GM10266 (cell line): ENCODE data around the gene SMR3B.

Source experiments
- DNase-seq: peaks from one replicate; pipeline ENCODE4 v3.0.0; 2012; ENCODE audit errors: extremely low spot score
- TF ChIP-seq, protein P1 (sequence below): IDR thresholded peaks from 2 replicates; pipeline ENCODE4 v1.5.1; 2012; ENCODE audit warnings: mild to moderate bottlenecking, low read depth; ENCODE audit not compliant: control insufficient read depth, insufficient read depth; ENCODE audit errors: missing control alignments

Gene SMR3B

DNA sequence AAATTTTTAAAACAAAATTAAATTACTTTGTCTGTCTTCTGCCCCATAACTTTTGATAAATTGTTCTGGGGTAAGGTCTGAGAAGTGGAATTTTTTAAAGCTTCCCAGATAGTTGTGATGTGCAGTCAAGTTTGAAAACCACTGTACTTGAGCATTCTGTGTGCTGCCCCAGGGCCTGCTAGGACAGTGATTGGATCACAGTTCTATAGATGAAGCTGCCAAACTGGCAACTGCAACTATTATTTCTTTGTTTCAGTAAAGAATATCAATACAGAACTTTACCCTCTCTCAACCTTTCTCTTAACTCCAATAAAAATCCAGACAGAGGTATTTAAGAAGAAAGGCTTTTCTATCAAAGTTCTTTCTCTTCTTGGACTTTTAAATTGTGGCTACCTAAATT lies 14.6 kb downstream of the SMR3B start, which contains the start of gene OPRPN:
TSS of gene OPRPN (plus strand) at position 361 of the 400 bp plus-strand sequence. CDS start 1,346 bp downstream, outside the sequence.
- no peak for DNase-seq
- TF ChIP-seq, protein P1, sequence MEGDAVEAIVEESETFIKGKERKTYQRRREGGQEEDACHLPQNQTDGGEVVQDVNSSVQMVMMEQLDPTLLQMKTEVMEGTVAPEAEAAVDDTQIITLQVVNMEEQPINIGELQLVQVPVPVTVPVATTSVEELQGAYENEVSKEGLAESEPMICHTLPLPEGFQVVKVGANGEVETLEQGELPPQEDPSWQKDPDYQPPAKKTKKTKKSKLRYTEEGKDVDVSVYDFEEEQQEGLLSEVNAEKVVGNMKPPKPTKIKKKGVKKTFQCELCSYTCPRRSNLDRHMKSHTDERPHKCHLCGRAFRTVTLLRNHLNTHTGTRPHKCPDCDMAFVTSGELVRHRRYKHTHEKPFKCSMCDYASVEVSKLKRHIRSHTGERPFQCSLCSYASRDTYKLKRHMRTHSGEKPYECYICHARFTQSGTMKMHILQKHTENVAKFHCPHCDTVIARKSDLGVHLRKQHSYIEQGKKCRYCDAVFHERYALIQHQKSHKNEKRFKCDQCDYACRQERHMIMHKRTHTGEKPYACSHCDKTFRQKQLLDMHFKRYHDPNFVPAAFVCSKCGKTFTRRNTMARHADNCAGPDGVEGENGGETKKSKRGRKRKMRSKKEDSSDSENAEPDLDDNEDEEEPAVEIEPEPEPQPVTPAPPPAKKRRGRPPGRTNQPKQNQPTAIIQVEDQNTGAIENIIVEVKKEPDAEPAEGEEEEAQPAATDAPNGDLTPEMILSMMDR = no peak

- DNase-seq = no peak
- TF ChIP-seq, protein P1 = no peak
These were observed 16.4 kb downstream of the SMR3B start for GRCh38 chr4:70399319-70399718.

DNA sequence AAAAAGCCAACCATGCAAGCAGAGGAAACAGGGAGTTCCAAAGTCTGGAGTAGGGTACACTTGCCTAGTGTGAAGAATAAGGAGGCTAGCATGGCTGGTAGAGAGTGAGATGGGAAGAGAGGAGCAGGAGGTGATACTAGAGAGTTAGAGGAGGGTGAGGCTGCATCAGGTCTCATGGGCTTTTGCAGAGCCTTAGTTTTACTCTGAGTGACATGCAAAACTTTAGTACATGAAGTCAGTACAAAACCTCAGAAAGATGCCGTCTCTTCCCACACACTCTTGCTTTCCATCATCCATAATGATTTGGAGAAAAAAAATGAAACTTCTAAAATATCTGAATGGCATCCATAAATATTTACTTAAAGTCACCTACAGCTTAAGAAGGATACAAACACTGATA lies 19.8 kb downstream of the SMR3B start:
- no peak for DNase-seq
- TF ChIP-seq, protein P1 = no peak

GRCh38 chr4:70405765-70406164 lies 22.8 kb downstream of the SMR3B start:
- DNase-seq = no peak
- TF ChIP-seq, protein P1 = no peak

GRCh38 chr4:70425306-70425705 lies 42.4 kb downstream of the SMR3B start:
- TF ChIP-seq, protein P1 = no peak
- no peak for DNase-seq

DNA sequence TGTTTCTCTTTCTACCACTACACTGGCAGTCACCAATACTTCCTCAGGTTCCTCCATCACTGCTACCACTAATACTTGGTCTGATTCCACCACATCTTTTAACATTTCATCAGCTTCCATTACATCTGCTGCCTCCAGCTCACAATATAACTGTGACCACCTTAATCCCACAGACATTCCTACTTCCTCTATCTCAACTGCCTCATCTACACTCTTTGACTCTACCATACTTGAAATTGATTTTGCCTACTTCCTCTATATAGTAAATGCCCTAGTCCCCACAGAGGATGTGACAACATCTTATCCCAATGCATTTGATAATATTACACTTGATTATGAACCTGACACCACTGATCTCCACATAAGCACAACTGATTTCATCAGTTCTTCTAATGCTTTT lies 43.9 kb downstream of the SMR3B start:
- TF ChIP-seq, protein P1 = no peak
- no peak for DNase-seq

GRCh38 chr4:70437197-70437596 lies 54.3 kb downstream of the SMR3B start:
- TF ChIP-seq, protein P1 = no peak
- no peak for DNase-seq
